Cardiac septum (tissue), 1 donor: ENCODE data around the gene DLGAP4. TPM values are rescaled to one million over a fixed set of nuclear protein-coding genes. Genes with fewer than 3 reads are reported as not detected.
"Not testable (repeated sequence)": the region's sequence is repeated elsewhere in the genome, so short reads cannot be mapped to it uniquely, and the experiment has no call there.

ENCODE experiments used
- DNase-seq: peaks from one replicate; pipeline ENCODE4 v3.0.0-alpha.2; 2020; ENCODE audit warnings: low spot score
- intact Hi-C: fragments of 100-400 bp; cut with DNase I; formaldehyde crosslinking; loops from one replicate; pipeline ENCODE4 v1.14.0; 2022
- total RNA-seq: library from RNA; stranded (reverse); fragmentation: NEBNext Ultra II Directional; extraction: Animal tissue kit (Norgen Biotek cat#: 25700); gene quantifications from one replicate; pipeline ENCODE4 v1.2.1, GENCODE V29; 2021
- donor health status: DM: no; HTN: no; CAD: no.

Gene DLGAP4
- total RNA-seq, 1 donor from 2014 or later, result 95.2 TPM

- no peak for DNase-seq
- intact Hi-C loops, result loop anchor here (1.0 to 5.0 kb wide), 2 partner anchors 36 to 46 kb away; no protein-coding TSS in a partner anchor
These were observed 192.4 kb downstream of the DLGAP4 start for GRCh38 chr20:36498386-36499179.

- intact Hi-C loops, result loop anchor here (5.0 kb wide), 1 partner anchor 37 kb away; no protein-coding TSS in a partner anchor
These were observed 193.1 kb downstream of the DLGAP4 start for GRCh38 chr20:36499211-36499610.

DNA sequence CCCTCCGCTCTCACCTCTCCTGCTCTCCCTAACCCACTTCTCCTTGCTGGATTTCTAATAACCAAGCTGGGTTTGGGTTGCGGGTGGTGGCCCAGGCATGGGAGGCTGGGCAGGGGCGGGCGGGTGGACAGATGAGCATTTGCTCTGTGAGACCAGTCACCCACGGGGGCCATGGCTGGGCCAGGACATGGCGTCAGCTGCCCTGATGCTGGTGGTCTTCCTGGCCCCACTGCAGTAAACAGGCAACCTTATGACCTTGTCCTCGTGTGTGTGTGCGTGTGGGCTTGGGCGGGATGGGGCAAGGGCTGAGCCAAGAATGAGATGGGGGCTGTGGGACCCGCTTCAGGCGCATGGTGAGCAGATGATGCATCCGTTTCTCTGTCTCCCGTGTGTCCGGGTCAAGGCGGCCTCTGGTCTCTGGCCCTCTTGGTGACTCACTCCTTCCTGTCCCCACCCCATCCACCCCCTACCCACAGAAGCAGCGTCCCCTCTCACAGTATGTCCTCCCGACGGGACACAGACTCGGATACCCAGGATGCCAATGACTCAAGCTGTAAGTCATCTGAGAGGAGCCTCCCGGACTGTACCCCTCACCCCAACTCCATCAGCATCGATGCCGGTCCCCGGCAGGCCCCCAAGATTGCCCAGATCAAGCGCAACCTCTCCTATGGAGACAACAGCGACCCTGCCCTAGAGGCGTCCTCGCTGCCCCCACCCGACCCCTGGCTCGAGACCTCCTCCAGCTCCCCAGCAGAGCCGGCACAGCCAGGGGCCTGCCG, 193.8 kb downstream of the DLGAP4 start:
- DNase-seq, result no peak
- intact Hi-C loops, result loop anchor here (5.0 kb wide), 1 partner anchor 38 kb away; no protein-coding TSS in a partner anchor

More at GRCh38 chr20:36499211-36499610, 193.1 kb downstream of the DLGAP4 start:
- no peak for DNase-seq

DNA sequence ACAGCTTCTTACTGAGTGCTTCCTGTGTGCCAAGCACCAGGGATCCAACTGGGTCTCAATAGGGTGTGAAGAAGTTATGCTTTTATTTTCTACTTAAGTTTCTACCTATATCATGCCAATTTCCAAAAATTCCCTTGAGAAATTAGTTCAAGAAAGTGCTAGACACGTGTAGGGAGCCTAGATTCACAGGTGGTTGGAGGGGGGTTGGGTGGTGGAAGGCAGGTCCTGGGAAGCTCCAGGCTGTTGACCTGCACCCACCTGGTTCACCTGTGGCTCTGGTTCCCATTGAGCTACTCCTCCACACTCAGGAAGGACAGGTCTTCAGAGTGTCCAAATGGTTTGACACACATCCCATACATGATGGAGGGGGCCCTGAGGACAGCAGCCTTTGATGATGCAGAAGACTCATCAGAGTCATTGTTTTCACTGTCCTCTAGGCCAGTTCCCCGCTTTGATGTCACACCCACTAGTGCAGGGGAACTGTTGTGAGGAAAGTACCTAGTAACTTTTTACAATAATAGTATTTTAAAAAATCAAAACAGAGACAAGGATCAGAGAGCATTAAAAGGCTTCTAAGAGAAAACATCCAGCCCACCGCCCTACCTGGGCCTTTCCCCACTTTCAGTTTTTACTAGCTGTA, 195.3 kb downstream of the DLGAP4 start:
- no peak for DNase-seq
- intact Hi-C loops, result no loop called here

DNA sequence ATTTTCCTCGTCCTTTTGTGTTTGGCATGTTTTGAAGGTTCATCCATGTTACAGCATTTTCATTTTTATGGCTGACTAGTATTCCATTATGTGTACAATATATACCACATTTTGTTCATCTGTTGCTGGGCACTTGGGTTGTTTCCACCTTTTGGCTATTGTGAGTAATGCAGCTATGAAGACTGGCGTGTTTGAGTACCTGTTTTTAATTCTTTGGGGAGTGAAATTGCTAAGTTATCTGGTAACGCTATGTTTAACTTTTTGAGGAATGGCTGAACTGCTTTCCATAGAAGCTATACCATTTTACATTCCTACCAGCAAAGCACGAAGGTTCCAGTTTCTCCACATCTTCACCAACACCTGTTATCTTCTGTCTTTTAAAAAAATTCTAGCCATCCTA, 198.2 kb downstream of the DLGAP4 start:
- DNase-seq, result no peak
- intact Hi-C loops, result no loop called here

GRCh38 chr20:36506253-36506652, 200.1 kb downstream of the DLGAP4 start:
- no peak for DNase-seq
- intact Hi-C loops, result no loop called here

DNA sequence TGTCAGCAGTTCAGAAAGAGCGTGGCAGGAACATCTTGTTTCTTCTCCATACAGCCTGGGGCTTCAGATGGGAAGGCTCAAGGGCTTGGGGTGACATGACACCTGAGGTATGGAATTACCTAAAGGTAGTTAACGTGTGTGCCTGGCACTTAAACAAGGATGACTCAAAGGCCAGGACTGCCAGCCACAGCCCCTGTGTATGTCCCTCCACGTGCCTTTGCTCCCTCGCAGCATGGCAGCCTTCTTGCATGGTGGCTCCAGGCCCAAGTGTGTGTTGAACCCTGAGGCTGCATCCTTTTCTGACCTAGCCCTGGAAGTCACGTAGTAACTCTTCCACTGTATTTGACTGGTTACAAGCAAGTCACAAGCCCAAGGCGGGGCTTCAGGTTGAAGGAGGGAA, 201.6 kb downstream of the DLGAP4 start:
- intact Hi-C loops, result no loop called here
- DNase-seq, result no peak

- no peak for DNase-seq
- intact Hi-C loops, result no loop called here
These were observed 213.0 kb downstream of the DLGAP4 start for GRCh38 chr20:36519012-36519719.

- DNase-seq, result no peak
- intact Hi-C loops, result no loop called here
These were observed 213.8 kb downstream of the DLGAP4 start for GRCh38 chr20:36519944-36520343.

DNA sequence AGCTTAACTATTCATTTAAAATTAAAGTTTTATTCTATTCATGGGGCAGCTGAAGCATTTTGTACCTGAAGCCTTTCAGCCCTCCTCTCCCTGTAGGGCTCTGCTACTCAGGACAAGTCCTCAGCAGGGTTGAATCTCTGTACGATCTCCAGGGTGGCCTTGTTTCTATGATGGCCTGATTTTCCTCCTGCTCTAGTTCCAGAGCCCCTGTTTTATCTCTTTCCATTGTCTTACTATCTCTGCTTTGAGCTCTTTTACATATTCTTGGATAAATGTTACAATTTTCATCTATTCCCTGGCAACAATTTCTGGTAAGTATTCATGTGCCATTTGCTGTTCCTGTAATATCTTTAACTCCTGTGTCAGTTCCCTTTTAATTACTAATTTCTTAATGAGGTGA, 215.4 kb downstream of the DLGAP4 start:
- intact Hi-C loops, result no loop called here

DNA sequence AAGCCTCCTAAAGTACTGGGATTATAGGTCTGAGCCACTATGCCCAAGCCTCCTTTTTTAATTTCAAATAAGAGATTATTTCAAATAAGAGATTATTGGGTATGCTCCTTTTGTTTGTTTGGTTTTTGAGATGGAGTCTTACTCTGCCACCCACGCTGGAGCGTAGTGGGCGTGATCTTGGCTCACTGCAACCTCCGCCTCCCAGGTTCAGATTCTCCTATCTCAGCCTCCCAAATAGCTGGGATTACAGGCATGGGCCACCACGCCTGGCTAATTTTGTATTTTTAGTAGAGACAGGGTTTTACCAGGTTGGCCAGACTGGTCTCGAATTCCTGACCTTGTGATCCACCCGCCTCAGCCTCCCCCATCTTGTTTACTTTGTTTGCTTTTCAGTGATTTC, 216.3 kb downstream of the DLGAP4 start:
- DNase-seq, intact Hi-C loops: not testable (repeated sequence)

More for the DNA sequence above, 215.4 kb downstream of the DLGAP4 start:
- DNase-seq, result no peak

DNA sequence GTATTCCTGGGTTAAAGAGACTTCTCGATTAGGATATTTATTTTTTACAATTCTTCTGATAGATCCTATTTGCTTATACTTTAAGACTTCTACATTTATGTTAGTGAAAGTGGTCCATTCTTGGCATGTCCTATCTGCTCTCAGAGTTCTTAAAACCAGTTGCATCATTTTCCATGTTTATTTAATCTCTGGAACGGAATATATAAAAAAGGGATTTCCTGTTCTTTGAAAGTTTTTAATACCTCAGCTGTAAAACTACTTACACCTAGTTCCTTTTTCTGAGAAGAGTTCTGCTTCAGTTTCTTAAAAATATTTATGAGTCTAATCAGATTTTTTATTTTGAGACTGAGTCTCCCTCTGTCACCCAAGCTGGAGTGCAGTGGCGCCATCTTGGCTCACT, 217.2 kb downstream of the DLGAP4 start:
- DNase-seq, result no peak
- intact Hi-C loops, result no loop called here

DNA sequence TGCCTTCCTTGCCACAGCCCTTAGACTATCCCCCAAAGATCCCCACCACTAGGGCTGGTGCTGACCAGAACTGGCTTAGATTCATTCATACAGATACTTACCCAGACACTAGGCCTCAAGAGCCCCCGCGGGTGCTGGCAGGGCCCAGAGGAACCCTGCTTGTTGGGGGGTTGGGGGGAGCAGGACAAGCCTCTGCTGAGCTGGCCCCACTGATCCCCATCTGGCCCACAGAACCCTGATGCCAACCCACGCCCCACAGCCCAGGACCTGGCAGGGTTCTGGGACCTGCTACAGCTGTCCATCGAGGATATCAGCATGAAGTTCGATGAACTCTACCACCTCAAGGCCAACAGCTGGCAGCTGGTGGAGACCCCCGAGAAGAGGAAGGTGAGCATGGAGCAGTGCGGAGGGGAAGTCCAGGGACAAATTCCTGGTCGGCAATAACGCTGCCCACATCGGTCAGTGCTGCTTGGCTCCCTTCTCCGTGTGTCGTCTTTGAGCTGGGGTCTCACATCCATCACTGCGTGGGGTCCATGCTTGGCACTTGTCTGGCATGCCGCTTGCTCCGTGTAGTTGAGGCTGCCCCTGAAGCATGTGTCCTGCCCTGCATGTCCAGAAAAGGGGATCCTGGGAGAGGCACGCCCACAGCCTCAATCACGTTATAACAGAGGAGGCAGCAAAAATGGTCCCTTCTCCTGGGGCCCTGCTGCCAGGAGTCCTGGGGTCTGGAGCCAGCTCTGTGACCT, 219.7 kb downstream of the DLGAP4 start:
- peak; percentile 62 for DNase-seq

GRCh38 chr20:36526521-36527011, 220.4 kb downstream of the DLGAP4 start:
- intact Hi-C loops, result no loop called here
- peak; percentile 72 for DNase-seq

More for the DNA sequence above, 219.7 kb downstream of the DLGAP4 start:
- intact Hi-C loops, result no loop called here

DNA sequence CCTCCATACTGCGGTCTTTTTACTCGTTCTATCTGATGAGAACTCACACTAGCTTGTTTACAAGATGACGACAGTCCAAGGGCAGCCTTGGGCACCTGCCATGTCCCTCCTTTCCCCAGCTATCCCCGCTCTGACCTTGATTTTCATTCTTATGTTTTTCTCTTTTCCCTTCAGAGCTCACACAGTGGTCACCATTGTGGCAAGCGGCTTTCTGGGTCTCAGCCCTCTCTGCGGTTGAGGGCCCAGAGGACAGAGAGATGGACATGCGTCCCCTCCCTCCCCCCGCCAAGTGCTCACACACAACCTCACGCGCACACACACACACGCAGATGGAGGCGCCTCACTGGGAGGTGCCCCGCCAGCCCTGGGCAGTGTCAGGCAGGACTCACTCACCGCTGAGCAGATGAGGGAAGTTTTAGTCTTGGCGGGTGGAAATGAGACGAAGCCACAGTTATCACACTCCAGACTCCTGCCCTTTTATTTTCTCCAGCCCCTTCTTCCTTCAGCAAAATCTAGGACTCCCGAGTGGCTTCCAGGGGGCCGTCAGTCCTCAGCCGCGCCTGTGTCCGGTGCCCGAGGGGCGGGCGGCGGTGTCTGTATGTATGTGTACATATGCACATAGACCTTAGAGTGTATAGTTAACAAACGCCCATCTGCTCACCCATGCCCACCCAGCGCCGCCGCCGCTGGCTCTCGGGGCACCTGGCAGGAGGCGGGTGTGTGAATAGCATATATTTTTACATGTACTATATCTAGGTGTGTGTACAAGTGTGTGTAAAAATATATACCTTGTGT, 221.4 kb downstream of the DLGAP4 start:
- intact Hi-C loops, result no loop called here
- peak; percentile 51 for DNase-seq

- peak; percentile 65 for DNase-seq
- intact Hi-C loops, result no loop called here
These were observed 222.2 kb downstream of the DLGAP4 start for GRCh38 chr20:36528176-36528874.

- intact Hi-C loops, result no loop called here
- peak; percentile 27 for DNase-seq
These were observed 222.8 kb downstream of the DLGAP4 start for GRCh38 chr20:36528875-36529417.
